ENCODE data around the gene ATP11A.

DNA sequence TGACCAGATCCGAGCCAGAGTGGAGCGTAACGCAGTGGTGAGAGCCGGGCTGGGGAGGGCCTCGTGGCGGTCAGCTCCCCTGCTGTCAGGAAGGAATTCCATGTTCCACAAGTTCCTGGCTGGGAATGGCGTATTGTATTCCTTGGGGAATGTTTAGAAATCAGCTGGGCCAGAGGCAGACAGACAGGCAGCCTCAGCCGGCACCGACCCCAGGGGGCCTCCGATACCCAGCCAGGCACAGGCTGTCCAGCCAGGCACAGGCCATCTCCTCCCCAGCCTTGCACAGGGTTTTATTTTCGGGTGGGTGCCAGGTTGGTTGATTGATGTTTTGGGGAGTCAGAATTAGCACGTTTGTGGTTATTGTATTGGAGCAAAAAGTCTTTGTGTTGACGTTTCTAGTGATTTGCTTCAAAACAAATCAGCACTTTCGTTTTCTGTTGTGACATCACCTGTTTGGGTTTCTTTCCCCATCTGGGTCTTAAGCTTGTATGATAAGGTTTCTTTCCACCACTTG is 152.6 kb downstream of the ATP11A start:
- TF ChIP-seq, protein P1, sequence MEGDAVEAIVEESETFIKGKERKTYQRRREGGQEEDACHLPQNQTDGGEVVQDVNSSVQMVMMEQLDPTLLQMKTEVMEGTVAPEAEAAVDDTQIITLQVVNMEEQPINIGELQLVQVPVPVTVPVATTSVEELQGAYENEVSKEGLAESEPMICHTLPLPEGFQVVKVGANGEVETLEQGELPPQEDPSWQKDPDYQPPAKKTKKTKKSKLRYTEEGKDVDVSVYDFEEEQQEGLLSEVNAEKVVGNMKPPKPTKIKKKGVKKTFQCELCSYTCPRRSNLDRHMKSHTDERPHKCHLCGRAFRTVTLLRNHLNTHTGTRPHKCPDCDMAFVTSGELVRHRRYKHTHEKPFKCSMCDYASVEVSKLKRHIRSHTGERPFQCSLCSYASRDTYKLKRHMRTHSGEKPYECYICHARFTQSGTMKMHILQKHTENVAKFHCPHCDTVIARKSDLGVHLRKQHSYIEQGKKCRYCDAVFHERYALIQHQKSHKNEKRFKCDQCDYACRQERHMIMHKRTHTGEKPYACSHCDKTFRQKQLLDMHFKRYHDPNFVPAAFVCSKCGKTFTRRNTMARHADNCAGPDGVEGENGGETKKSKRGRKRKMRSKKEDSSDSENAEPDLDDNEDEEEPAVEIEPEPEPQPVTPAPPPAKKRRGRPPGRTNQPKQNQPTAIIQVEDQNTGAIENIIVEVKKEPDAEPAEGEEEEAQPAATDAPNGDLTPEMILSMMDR (IDR thresholded peaks at IDR 0.05): no peak
- TF ChIP-seq POLR2A (IDR thresholded peaks at IDR 0.05) (no peak), POLR2AphosphoS5 (IDR thresholded peaks at IDR 0.05) (no peak)
